HCT116 (cell line): ENCODE measurements around the gene TANC1. TPM values are rescaled to one million over a fixed set of nuclear protein-coding genes. Genes with fewer than 3 reads are reported as not detected.

Experiments
- ATAC-seq: fragments of 200-7000 bp; cut with Tn5 transposase; 2 replicates; pipeline ENCODE4 v1.9.1; 2020; ENCODE audit warnings: mild to moderate bottlenecking, moderate library complexity
- BruUV-seq: library from RNA; stranded (reverse); fragments of 400-500 nt; replicated peaks from 2 replicates; lab custom pipeline; 2021; lab: Mats Ljungman, UMichigan
- CTCF ChIA-PET: fragments of 300-600 bp; sonication (Branson Sonifier 250); formaldehyde crosslinking; loops from one replicate; lab custom pipeline; 2021; ENCODE audit warnings: antibody characterized with exemption; lab: Charles Lee
- POLR2A ChIA-PET: fragments of 300-600, 350-600 bp; sonication (Branson Sonifier 250); formaldehyde crosslinking; loops from one replicate; lab custom pipeline; 2021; ENCODE audit warnings: antibody characterized with exemption; lab: Charles Lee
- RAD21 ChIA-PET, 2 experiments: fragments of 300-600 bp; sonication (Branson Sonifier 250); formaldehyde crosslinking; loops; one replicate each; lab custom pipeline; 2023; ENCODE audit warnings: low total read pairs in 2 of 2; ENCODE audit not compliant: uncharacterized antibody in 2 of 2, unreplicated experiment in 2 of 2, low non-redundant PET in 1 of 2; lab: Charles Lee
- DNase-seq: peaks from one replicate; pipeline ENCODE4 v3.0.0-alpha.2; 2010; ENCODE audit warnings: low read depth, low spot score
- H2AFZ ChIP-seq: fragments of 200-600 bp; shearing (Covaris generic), sonication (generic); 2 replicates; pipeline ENCODE4 v1.6.1; 2017; ENCODE audit warnings: low read depth, mixed run types, mixed read lengths, antibody characterized with exemption, low read length; ENCODE audit not compliant: poor library complexity, severe bottlenecking
- H3K27ac ChIP-seq: 2 replicates; pipeline ENCODE4 v1.5.1; 2012; ENCODE audit warnings: low read depth, low read length
- H3K27me3 ChIP-seq: fragments of 200-600 bp; sonication (generic); 2 replicates; pipeline ENCODE4 v1.6.1; 2016; ENCODE audit warnings: mixed run types, low read length, mixed read lengths; ENCODE audit not compliant: insufficient read depth
- H3K36me3 ChIP-seq, 2 experiments: fragments of 200-500 bp in 1 of 2; fragments of 200-600 bp in 1 of 2; sonication (Bioruptor generic) in 1 of 2; sonication (generic) in 1 of 2; 2 replicates each; pipeline versions ENCODE4 v1.5.1 to v1.6.1; 2014 to 2016; ENCODE audit warnings: low read length in 2 of 2, inconsistent platforms in 1 of 2, mixed read lengths in 1 of 2, mixed run types in 1 of 2; ENCODE audit not compliant: insufficient read depth in 2 of 2, control insufficient read depth in 1 of 2
- H3K4me1 ChIP-seq, 2 experiments: fragments of 200-600 bp in 1 of 2; sonication (generic) in 1 of 2; 2 replicates each; pipeline versions ENCODE4 v1.5.1 to v1.6.1; 2012 to 2017; ENCODE audit warnings: low read length in 2 of 2, inconsistent platforms in 1 of 2, mild to moderate bottlenecking in 1 of 2, mixed read lengths in 1 of 2, mixed run types in 1 of 2, moderate library complexity in 1 of 2; ENCODE audit not compliant: insufficient read depth in 2 of 2, control insufficient read depth in 1 of 2
- H3K4me2 ChIP-seq: fragments of 200-600 bp; sonication (generic); 2 replicates; pipeline ENCODE4 v1.6.1; 2017; ENCODE audit warnings: mixed run types, low read length, mixed read lengths
- H3K4me3 ChIP-seq, 2 experiments: fragments of 200-600 bp in 1 of 2; sonication (generic) in 1 of 2; replicated peaks in 1 of 2; 2 replicates each; pipeline ENCODE4 v1.5.1; 2011 to 2016; ENCODE audit warnings: low read length in 2 of 2, control low read depth in 1 of 2, low read depth in 1 of 2, mild to moderate bottlenecking in 1 of 2, mixed read lengths in 1 of 2, mixed run types in 1 of 2
- H3K79me2 ChIP-seq: fragments of 200-600 bp; sonication (generic); 2 replicates; pipeline ENCODE4 v1.6.1; 2017; ENCODE audit warnings: mild to moderate bottlenecking, mixed run types, low read length, moderate library complexity, mixed read lengths; ENCODE audit not compliant: insufficient read depth
- H3K9ac ChIP-seq: fragments of 200-600 bp; sonication (generic); 2 replicates; pipeline ENCODE4 v1.6.1; 2016; ENCODE audit warnings: low read length, mixed read lengths
- H3K9me2 ChIP-seq: fragments of 200-600 bp; sonication (generic), shearing (Covaris generic); 2 replicates; pipeline ENCODE4 v1.6.1; 2017; ENCODE audit warnings: mixed run types, mild to moderate bottlenecking, moderate library complexity; ENCODE audit not compliant: insufficient read depth
- H3K9me3 ChIP-seq, 2 experiments: fragments of 200-500 bp in 1 of 2; fragments of 200-600 bp in 1 of 2; sonication (Bioruptor generic) in 1 of 2; sonication (generic) in 1 of 2; 2 replicates each; pipeline ENCODE4 v1.6.1; 2014 to 2017; ENCODE audit warnings: low read length in 2 of 2, mixed read lengths in 2 of 2, inconsistent platforms in 1 of 2, low read depth in 1 of 2, mild to moderate bottlenecking in 1 of 2, mixed run types in 1 of 2, moderate library complexity in 1 of 2; ENCODE audit not compliant: control insufficient read depth in 1 of 2, insufficient read depth in 1 of 2
- H4K20me1 ChIP-seq: fragments of 200-600 bp; sonication (generic), shearing (Covaris generic); 2 replicates; pipeline ENCODE4 v1.6.1; 2017; ENCODE audit warnings: mixed run types, mild to moderate bottlenecking, moderate library complexity; ENCODE audit not compliant: insufficient read depth
- EGR1 ChIP-seq: IDR thresholded peaks from 2 replicates; pipeline ENCODE4 v1.6.1; 2012; ENCODE audit warnings: low read depth
- ELF1 ChIP-seq: IDR thresholded peaks from 2 replicates; pipeline ENCODE4 v1.6.1; 2012; ENCODE audit warnings: low read depth, borderline replicate concordance
- EZH2 ChIP-seq: fragments of 200-600 bp; sonication (generic); IDR thresholded peaks from 2 replicates; pipeline ENCODE4 v1.6.1; 2017; ENCODE audit warnings: antibody characterized with exemption, mixed run types
- FOSL1 ChIP-seq: IDR thresholded peaks from 2 replicates; pipeline ENCODE4 v1.6.1; 2012; ENCODE audit warnings: low read depth
- JUND ChIP-seq: IDR thresholded peaks from 2 replicates; pipeline ENCODE4 v1.6.1; 2012
- POLR2AphosphoS5 ChIP-seq: IDR thresholded peaks from 2 replicates; pipeline ENCODE4 v1.6.1; 2011; ENCODE audit warnings: mild to moderate bottlenecking, low read depth, low read length, moderate library complexity
- RAD21 ChIP-seq: IDR thresholded peaks from 2 replicates; pipeline ENCODE4 v1.6.1; 2012; ENCODE audit warnings: low read depth, mild to moderate bottlenecking
- SRF ChIP-seq: IDR thresholded peaks from 2 replicates; pipeline ENCODE4 v1.6.1; 2012; ENCODE audit warnings: low read depth
- TCF7L2 ChIP-seq: IDR thresholded peaks from 2 replicates; pipeline ENCODE4 v1.7.0; 2011; ENCODE audit warnings: borderline replicate concordance, inconsistent platforms; ENCODE audit not compliant: insufficient read depth, insufficient read length; ENCODE audit errors: extremely low read depth
- YY1 ChIP-seq: IDR thresholded peaks from 2 replicates; pipeline ENCODE4 v1.6.1; 2011; ENCODE audit warnings: low read length, low read depth, moderate library complexity, mild to moderate bottlenecking; ENCODE audit not compliant: insufficient replicate concordance; ENCODE audit errors: extremely low read depth
- ZFX ChIP-seq: fragments of 450-650 bp; IDR thresholded peaks from 2 replicates; pipeline ENCODE4 v1.6.1; 2017
- ZNF274 ChIP-seq: fragments of 200-500 bp; sonication (Bioruptor generic); IDR thresholded peaks from 2 replicates; pipeline ENCODE4 v1.6.1; 2014; ENCODE audit warnings: mild to moderate bottlenecking, low read depth, low read length, inconsistent platforms
- intact Hi-C: fragments of 100-400 bp; cut with micrococcal nuclease; formaldehyde crosslinking; loops from 2 replicates; pipeline ENCODE4 v1.10.0; 2022
- total RNA-seq: library from RNA; stranded (reverse); gene quantifications from one replicate; pipeline ENCODE4 v1.2.1, GENCODE V29; 2021; ENCODE audit not compliant: unreplicated experiment
- TF ChIP-seq, protein P1 (sequence below), 3 experiments: fragments of 200-600 bp in 1 of 3; sonication (generic) in 1 of 3; IDR thresholded peaks in 2 of 3; conservative IDR thresholded peaks in 1 of 3; 2 replicates each; pipeline ENCODE4 v1.5.1; 2012 to 2017; ENCODE audit warnings: low read depth in 2 of 3, low read length in 2 of 3, antibody characterized with exemption in 1 of 3, borderline replicate concordance in 1 of 3, control low read depth in 1 of 3, mild to moderate bottlenecking in 1 of 3, mixed read lengths in 1 of 3, mixed run types in 1 of 3, moderate library complexity in 1 of 3; ENCODE audit not compliant: insufficient read depth in 1 of 3
- TF ChIP-seq, protein P2 (sequence below): IDR thresholded peaks from 2 replicates; pipeline ENCODE4 v1.6.1; 2012; ENCODE audit warnings: low read depth

The TANC1 gene
- total RNA-seq, 1 experiment from 2014 or later: 15.1 TPM

DNA sequence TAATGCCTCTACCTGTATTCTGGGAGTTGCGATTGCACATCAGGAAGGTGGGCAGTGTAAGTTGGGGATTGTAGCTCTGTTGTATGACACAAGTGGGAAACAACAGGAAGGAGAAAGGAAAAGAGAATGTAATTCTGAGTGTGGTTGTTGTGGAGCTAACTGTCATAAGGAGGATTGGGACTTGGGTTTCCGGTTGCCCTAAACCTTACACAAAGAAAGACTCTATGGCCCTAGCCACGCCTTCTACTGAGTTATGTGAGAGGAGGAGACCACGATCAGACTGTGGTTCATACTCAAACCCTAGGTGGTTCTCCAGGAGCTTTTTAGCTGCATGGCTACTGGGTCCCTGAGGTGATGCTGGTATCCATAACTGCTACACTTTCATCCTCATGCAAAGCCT, 86.5 kb downstream of the TANC1 start (continued):
- TF ChIP-seq ELF1 (no peak), RAD21 (no peak), JUND (no peak)

DNA sequence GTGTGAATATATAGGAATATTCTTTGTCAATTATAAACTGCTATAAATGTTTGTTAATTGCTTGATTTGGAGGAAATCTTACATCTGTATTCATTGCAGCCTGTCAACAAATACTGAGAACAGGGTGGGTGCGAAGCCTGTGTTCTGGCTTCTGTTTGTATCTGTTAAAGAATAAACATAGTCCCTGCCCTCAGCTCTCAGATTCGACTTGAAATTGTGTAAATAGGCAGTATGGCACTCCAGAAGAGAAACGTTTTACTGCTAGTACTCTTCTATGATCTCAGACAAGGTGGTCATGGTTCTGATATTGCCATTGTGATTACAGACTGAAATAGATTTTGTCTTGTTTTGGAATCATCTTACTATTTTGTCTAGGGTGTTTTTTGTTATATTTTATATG, 92.1 kb downstream of the TANC1 start:
- ChIA-PET POLR2A (no interaction called here), RAD21 (no interaction called here), CTCF (no interaction called here)
- Histone ChIP-seq H3K79me2 (no peaks in the 10 kb centered on the region), H3K9ac (no peak overlapping the region), H3K4me1 (peaks cover 21 to 22% of the 10 kb centered on the region in 2 experiments), H2AFZ (no peak overlapping the region), H3K4me3 (no peak overlapping the region), H3K27me3 (no peaks in the 10 kb centered on the region), H3K27ac (no peak overlapping the region), H3K9me2 (no peaks in the 10 kb centered on the region), H3K36me3 (no peaks in the 10 kb centered on the region), H3K4me2 (no peak overlapping the region), H3K9me3 (no peaks in the 10 kb centered on the region), H4K20me1 (no peaks in the 10 kb centered on the region)
- ATAC-seq: no peak
- intact Hi-C loops: no loop called here
- no peak for DNase-seq
- TF ChIP-seq EGR1: no peak
- TF ChIP-seq ZNF274: no peak
- TF ChIP-seq POLR2AphosphoS5: no peak
- TF ChIP-seq TCF7L2: no peak
- TF ChIP-seq FOSL1: no peak
- BruUV-seq: no TSS peak

DNA sequence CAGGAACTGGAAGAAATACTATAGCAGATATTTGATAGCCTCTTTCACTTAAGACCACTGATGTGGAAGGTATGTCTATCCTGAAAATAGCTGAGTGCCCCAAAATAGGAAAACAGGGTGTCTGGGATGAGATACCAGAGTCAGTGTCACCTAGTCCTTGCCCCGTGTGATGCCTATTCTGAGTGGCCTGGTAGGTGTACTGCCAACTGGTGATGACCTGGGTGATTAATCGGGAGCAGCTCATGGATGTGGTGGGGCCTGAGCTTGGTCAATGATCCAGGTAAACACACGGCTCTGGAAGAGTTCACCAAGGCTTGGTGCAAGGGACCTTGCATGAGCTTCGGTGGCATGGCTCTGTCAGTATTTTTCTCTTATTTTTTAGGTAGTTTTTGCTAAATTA, 95.2 kb downstream of the TANC1 start:
- H4K20me1 ChIP-seq: no peaks in the 10 kb centered on the region
- H3K27ac ChIP-seq: no peak overlapping the region
- H3K9me3 ChIP-seq: no peaks in the 10 kb centered on the region
- ChIA-PET POLR2A (no interaction called here), RAD21 (no interaction called here), CTCF (no interaction called here)
- H3K9ac ChIP-seq: no peak overlapping the region
- no peaks in the 10 kb centered on the region for H3K27me3 ChIP-seq
- DNase-seq (no peak), ATAC-seq (no peak)
- H3K36me3 ChIP-seq: no peaks in the 10 kb centered on the region
- no TSS peak for BruUV-seq
- no peak overlapping the region for H3K4me2 ChIP-seq
- no peak overlapping the region for H3K4me3 ChIP-seq
- H3K9me2 ChIP-seq: no peaks in the 10 kb centered on the region
- no peaks in the 10 kb centered on the region for H3K79me2 ChIP-seq
- peaks cover 21 to 26% of the 10 kb centered on the region in 2 experiments for H3K4me1 ChIP-seq
- intact Hi-C loops: no loop called here
- no peak overlapping the region for H2AFZ ChIP-seq
- TF ChIP-seq ZFX (no peak), EGR1 (no peak), POLR2AphosphoS5 (no peak), ELF1 (no peak), ZNF274 (no peak), YY1 (no peak), SRF (no peak), RAD21 (no peak), JUND (no peak), EZH2 (no peak)
- TF ChIP-seq, protein P1, sequence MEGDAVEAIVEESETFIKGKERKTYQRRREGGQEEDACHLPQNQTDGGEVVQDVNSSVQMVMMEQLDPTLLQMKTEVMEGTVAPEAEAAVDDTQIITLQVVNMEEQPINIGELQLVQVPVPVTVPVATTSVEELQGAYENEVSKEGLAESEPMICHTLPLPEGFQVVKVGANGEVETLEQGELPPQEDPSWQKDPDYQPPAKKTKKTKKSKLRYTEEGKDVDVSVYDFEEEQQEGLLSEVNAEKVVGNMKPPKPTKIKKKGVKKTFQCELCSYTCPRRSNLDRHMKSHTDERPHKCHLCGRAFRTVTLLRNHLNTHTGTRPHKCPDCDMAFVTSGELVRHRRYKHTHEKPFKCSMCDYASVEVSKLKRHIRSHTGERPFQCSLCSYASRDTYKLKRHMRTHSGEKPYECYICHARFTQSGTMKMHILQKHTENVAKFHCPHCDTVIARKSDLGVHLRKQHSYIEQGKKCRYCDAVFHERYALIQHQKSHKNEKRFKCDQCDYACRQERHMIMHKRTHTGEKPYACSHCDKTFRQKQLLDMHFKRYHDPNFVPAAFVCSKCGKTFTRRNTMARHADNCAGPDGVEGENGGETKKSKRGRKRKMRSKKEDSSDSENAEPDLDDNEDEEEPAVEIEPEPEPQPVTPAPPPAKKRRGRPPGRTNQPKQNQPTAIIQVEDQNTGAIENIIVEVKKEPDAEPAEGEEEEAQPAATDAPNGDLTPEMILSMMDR (IDR thresholded peaks at IDR 0.05 in 2 of 3, conservative IDR thresholded peaks at IDR 0.05 in 1 of 3; ENCODE audit: borderline replicate concordance in 1 of 3, insufficient read depth in 1 of 3, low read depth in 2 of 3, low read length in 2 of 3): no peak
- TF ChIP-seq, protein P2, sequence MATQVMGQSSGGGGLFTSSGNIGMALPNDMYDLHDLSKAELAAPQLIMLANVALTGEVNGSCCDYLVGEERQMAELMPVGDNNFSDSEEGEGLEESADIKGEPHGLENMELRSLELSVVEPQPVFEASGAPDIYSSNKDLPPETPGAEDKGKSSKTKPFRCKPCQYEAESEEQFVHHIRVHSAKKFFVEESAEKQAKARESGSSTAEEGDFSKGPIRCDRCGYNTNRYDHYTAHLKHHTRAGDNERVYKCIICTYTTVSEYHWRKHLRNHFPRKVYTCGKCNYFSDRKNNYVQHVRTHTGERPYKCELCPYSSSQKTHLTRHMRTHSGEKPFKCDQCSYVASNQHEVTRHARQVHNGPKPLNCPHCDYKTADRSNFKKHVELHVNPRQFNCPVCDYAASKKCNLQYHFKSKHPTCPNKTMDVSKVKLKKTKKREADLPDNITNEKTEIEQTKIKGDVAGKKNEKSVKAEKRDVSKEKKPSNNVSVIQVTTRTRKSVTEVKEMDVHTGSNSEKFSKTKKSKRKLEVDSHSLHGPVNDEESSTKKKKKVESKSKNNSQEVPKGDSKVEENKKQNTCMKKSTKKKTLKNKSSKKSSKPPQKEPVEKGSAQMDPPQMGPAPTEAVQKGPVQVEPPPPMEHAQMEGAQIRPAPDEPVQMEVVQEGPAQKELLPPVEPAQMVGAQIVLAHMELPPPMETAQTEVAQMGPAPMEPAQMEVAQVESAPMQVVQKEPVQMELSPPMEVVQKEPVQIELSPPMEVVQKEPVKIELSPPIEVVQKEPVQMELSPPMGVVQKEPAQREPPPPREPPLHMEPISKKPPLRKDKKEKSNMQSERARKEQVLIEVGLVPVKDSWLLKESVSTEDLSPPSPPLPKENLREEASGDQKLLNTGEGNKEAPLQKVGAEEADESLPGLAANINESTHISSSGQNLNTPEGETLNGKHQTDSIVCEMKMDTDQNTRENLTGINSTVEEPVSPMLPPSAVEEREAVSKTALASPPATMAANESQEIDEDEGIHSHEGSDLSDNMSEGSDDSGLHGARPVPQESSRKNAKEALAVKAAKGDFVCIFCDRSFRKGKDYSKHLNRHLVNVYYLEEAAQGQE: no peak
